ENCODE measurements around the gene PPM1F.

The PPM1F gene

GRCh38 chr22:21960200-21961126 is 7.8 kb upstream of the PPM1F start:
- H3K27ac Mint-ChIP-seq = no peak overlapping the region
- H3K36me3 Mint-ChIP-seq (ENCODE audit: low read depth) = peaks cover 19% of the 10 kb centered on the region
- no peaks in the 10 kb centered on the region for H3K4me1 Mint-ChIP-seq (ENCODE audit: low read depth)
- no peaks in the 10 kb centered on the region for H3K9me3 Mint-ChIP-seq
- no peaks in the 10 kb centered on the region for H3K27me3 Mint-ChIP-seq (ENCODE audit: low read depth)
- H3K4me3 Mint-ChIP-seq = no peak overlapping the region
- no peak for DNase-seq (ENCODE audit: low spot score)

GRCh38 chr22:21959274-21960074 is 6.8 kb upstream of the PPM1F start:
- Mint-ChIP-seq H3K36me3 (ENCODE audit: low read depth) (peaks cover 16% of the 10 kb centered on the region), H3K27me3 (ENCODE audit: low read depth) (no peaks in the 10 kb centered on the region), H3K4me1 (ENCODE audit: low read depth) (no peaks in the 10 kb centered on the region), H3K27ac (no peak overlapping the region), H3K4me3 (no peak overlapping the region), H3K9me3 (no peaks in the 10 kb centered on the region)
- no peak for DNase-seq (ENCODE audit: low spot score)

GRCh38 chr22:21958360-21959273 is 6.0 kb upstream of the PPM1F start:
- no peaks in the 10 kb centered on the region for H3K9me3 Mint-ChIP-seq
- H3K4me3 Mint-ChIP-seq = no peak overlapping the region
- no peaks in the 10 kb centered on the region for H3K27me3 Mint-ChIP-seq (ENCODE audit: low read depth)
- H3K27ac Mint-ChIP-seq = no peak overlapping the region
- H3K36me3 Mint-ChIP-seq (ENCODE audit: low read depth) = peaks cover 14% of the 10 kb centered on the region
- no peak for DNase-seq (ENCODE audit: low spot score)
- H3K4me1 Mint-ChIP-seq (ENCODE audit: low read depth) = no peaks in the 10 kb centered on the region

- peak; percentile 15 for DNase-seq (ENCODE audit: low spot score)
- Mint-ChIP-seq H3K4me3 (peak overlapping the region; percentile 84), H3K4me1 (ENCODE audit: low read depth) (peaks cover 9% of the 10 kb centered on the region), H3K27ac (peak overlapping the region; percentile 32), H3K9me3 (no peaks in the 10 kb centered on the region), H3K36me3 (ENCODE audit: low read depth) (peaks cover 3% of the 10 kb centered on the region), H3K27me3 (ENCODE audit: low read depth) (no peaks in the 10 kb centered on the region)
Observed at GRCh38 chr22:21951931-21952465, 650 bp downstream of the PPM1F start.

- H3K27me3 Mint-ChIP-seq (ENCODE audit: low read depth) = no peaks in the 10 kb centered on the region
- H3K27ac Mint-ChIP-seq = no peak overlapping the region
- H3K9me3 Mint-ChIP-seq = no peaks in the 10 kb centered on the region
- no peak for DNase-seq (ENCODE audit: low spot score)
- peaks cover 9% of the 10 kb centered on the region for H3K4me1 Mint-ChIP-seq (ENCODE audit: low read depth)
- H3K4me3 Mint-ChIP-seq = peak overlapping the region; percentile 47
- H3K36me3 Mint-ChIP-seq (ENCODE audit: low read depth) = peaks cover 3% of the 10 kb centered on the region
Observed at GRCh38 chr22:21951062-21951461, 1.6 kb downstream of the PPM1F start.

GRCh38 chr22:21949948-21950347 is 2.7 kb downstream of the PPM1F start:
- Mint-ChIP-seq H3K27me3 (ENCODE audit: low read depth) (no peaks in the 10 kb centered on the region), H3K9me3 (no peaks in the 10 kb centered on the region), H3K36me3 (ENCODE audit: low read depth) (peaks cover 3% of the 10 kb centered on the region), H3K27ac (no peak overlapping the region), H3K4me3 (no peak overlapping the region), H3K4me1 (ENCODE audit: low read depth) (peaks cover 9% of the 10 kb centered on the region)
- DNase-seq (ENCODE audit: low spot score) = no peak

- Mint-ChIP-seq H3K27ac (no peak overlapping the region), H3K4me3 (no peak overlapping the region), H3K36me3 (ENCODE audit: low read depth) (peaks cover 3% of the 10 kb centered on the region), H3K4me1 (ENCODE audit: low read depth) (peaks cover 9% of the 10 kb centered on the region), H3K9me3 (no peaks in the 10 kb centered on the region), H3K27me3 (ENCODE audit: low read depth) (no peaks in the 10 kb centered on the region)
- DNase-seq (ENCODE audit: low spot score) = no peak
Observed at GRCh38 chr22:21949569-21949918, 3.1 kb downstream of the PPM1F start.

- Mint-ChIP-seq H3K4me1 (ENCODE audit: low read depth) (peaks cover 9% of the 10 kb centered on the region), H3K36me3 (ENCODE audit: low read depth) (peaks cover 3% of the 10 kb centered on the region), H3K27ac (no peak overlapping the region), H3K27me3 (ENCODE audit: low read depth) (no peaks in the 10 kb centered on the region), H3K9me3 (no peaks in the 10 kb centered on the region), H3K4me3 (no peak overlapping the region)
- DNase-seq (ENCODE audit: low spot score) = no peak
Observed at GRCh38 chr22:21948824-21949568, 3.7 kb downstream of the PPM1F start.

GRCh38 chr22:21948390-21948789 is 4.3 kb downstream of the PPM1F start:
- H3K27me3 Mint-ChIP-seq (ENCODE audit: low read depth) = no peaks in the 10 kb centered on the region
- no peak overlapping the region for H3K4me3 Mint-ChIP-seq
- no peak overlapping the region for H3K27ac Mint-ChIP-seq
- no peaks in the 10 kb centered on the region for H3K9me3 Mint-ChIP-seq
- peaks cover 3% of the 10 kb centered on the region for H3K36me3 Mint-ChIP-seq (ENCODE audit: low read depth)
- no peak for DNase-seq (ENCODE audit: low spot score)
- H3K4me1 Mint-ChIP-seq (ENCODE audit: low read depth) = peaks cover 9% of the 10 kb centered on the region

- Mint-ChIP-seq H3K4me1 (ENCODE audit: low read depth) (peaks cover 6% of the 10 kb centered on the region), H3K27ac (no peak overlapping the region), H3K4me3 (no peak overlapping the region), H3K9me3 (no peaks in the 10 kb centered on the region), H3K27me3 (ENCODE audit: low read depth) (no peaks in the 10 kb centered on the region), H3K36me3 (ENCODE audit: low read depth) (peaks cover 3% of the 10 kb centered on the region)
- DNase-seq (ENCODE audit: low spot score) = no peak
Observed at GRCh38 chr22:21947040-21948014, 5.3 kb downstream of the PPM1F start.

- no peaks in the 10 kb centered on the region for H3K9me3 Mint-ChIP-seq
- H3K27me3 Mint-ChIP-seq (ENCODE audit: low read depth) = no peaks in the 10 kb centered on the region
- peaks cover 3% of the 10 kb centered on the region for H3K36me3 Mint-ChIP-seq (ENCODE audit: low read depth)
- no peak overlapping the region for H3K27ac Mint-ChIP-seq
- peaks cover 8% of the 10 kb centered on the region for H3K4me1 Mint-ChIP-seq (ENCODE audit: low read depth)
- no peak for DNase-seq (ENCODE audit: low spot score)
- no peak overlapping the region for H3K4me3 Mint-ChIP-seq
Observed at GRCh38 chr22:21946262-21946925, 6.3 kb downstream of the PPM1F start.
